ENCODE data around the gene ALK.

GRCh38 chr2:29405707-29406106, 515.7 kb downstream of the ALK start:
- TF ChIP-seq CTCF (IDR thresholded peaks at IDR 0.05): no peak
- no peak for TF ChIP-seq POLR2A (IDR thresholded peaks at IDR 0.05)
